DND-41 (cell line): ENCODE results near the gene NUF2.

ENCODE experiments used
- CTCF ChIP-seq: IDR thresholded peaks from 2 replicates; pipeline ENCODE4 v1.5.1; 2012; ENCODE audit warnings: borderline replicate concordance, low read length, moderate library complexity, mild to moderate bottlenecking; ENCODE audit not compliant: poor library complexity, severe bottlenecking; ENCODE audit errors: extremely low read depth
- EZH2 ChIP-seq: IDR thresholded peaks from 3 replicates; pipeline ENCODE4 v1.6.1; 2012; ENCODE audit warnings: borderline replicate concordance, low read depth, mild to moderate bottlenecking, moderate library complexity, low read length, inconsistent platforms; ENCODE audit not compliant: severe bottlenecking

- TF ChIP-seq CTCF (no peak), EZH2 (no peak)
Measured at GRCh38 chr1:163388970-163389369, 67.2 kb downstream of the NUF2 start.
